ENCODE measurements around the gene C5orf63. TPM values are rescaled to one million over a fixed set of nuclear protein-coding genes. Genes with fewer than 3 reads are reported as not detected.

Gene C5orf63
- total and polyA plus RNA-seq, 2 of the 8 experiments (the other 6 are each of a cell fraction or from before 2014, with no cell fraction given), result 0.67 to 0.71 TPM

GRCh38 chr5:127030259-127031146, 42.8 kb downstream of the C5orf63 start, which contains the start of gene MARCHF3 (continued):
- peak; percentile 81 for TF ChIP-seq CHD2 (IDR thresholded peaks at IDR 0.05; ENCODE audit: low read length)
- TF ChIP-seq YY1 (IDR thresholded peaks at IDR 0.05; ENCODE audit: low read depth, low read length), result no peak
- peak; percentile 65 for TF ChIP-seq MAX (IDR thresholded peaks at IDR 0.05)
- TF ChIP-seq BACH1 (IDR thresholded peaks at IDR 0.05; ENCODE audit: low read length), result peak; percentile 54
- 0 out of 4 replicates have a peak, but pooled peaks of 1 of the 2 experiments have one; percentile 12 for TF ChIP-seq HDAC2 (IDR thresholded peaks at IDR 0.05; ENCODE audit: borderline replicate concordance in 1 of 2, low read depth in 2 of 2, low read length in 2 of 2)
- TF ChIP-seq RNF2 (IDR thresholded peaks at IDR 0.05; ENCODE audit: borderline replicate concordance, low read depth, low read length, missing control alignments, poor library complexity, severe bottlenecking), result peak; percentile 24
- no peak for TF ChIP-seq TCF12 (IDR thresholded peaks at IDR 0.05; ENCODE audit: low read depth, low read length)
- peak; percentile 13 for TF ChIP-seq EZH2 (IDR thresholded peaks at IDR 0.05; ENCODE audit: low read depth, low read length, severe bottlenecking)
- TF ChIP-seq POLR2A (IDR thresholded peaks at IDR 0.05; ENCODE audit: control extremely low read depth in 1 of 2, low read depth in 2 of 2, low read length in 2 of 2), result peak; percentile 29 to 79
- no peak for TF ChIP-seq BRCA1 (IDR thresholded peaks at IDR 0.05; ENCODE audit: low read depth, low read length)
- TF ChIP-seq SP1 (IDR thresholded peaks at IDR 0.05; ENCODE audit: low read depth, low read length), result peak; percentile 90
- peak in 1 of 2 experiments; percentile 85; a peak in 2 of 4 replicates for TF ChIP-seq SIN3A (conservative IDR thresholded peaks at IDR 0.05 in 1 of 2, IDR thresholded peaks at IDR 0.05 in 1 of 2; ENCODE audit: low read depth in 1 of 2, low read length in 2 of 2)

All from H1 (cell line).